GM10847 (cell line): ENCODE measurements around the gene BNC2.

Experiments used
- POLR2A ChIP-seq: IDR thresholded peaks from 2 replicates; pipeline ENCODE4 v1.6.1; 2011; ENCODE audit not compliant: insufficient read length; ENCODE audit errors: extremely low read depth

BNC2 gene

GRCh38 chr9:16870596-16871335, at the start of gene BNC2:
TSS of gene BNC2 (minus strand) at chr9:16870670. CDS start at chr9:16870648, 22 bp downstream.
- no peak for TF ChIP-seq POLR2A

GRCh38 chr9:16918920-16919319, 48.5 kb upstream of the BNC2 start:
- no peak for TF ChIP-seq POLR2A

- no peak for TF ChIP-seq POLR2A
Measured at GRCh38 chr9:16915126-16915831, 44.8 kb upstream of the BNC2 start.

- no peak for TF ChIP-seq POLR2A
Measured at GRCh38 chr9:16912197-16912596, 41.7 kb upstream of the BNC2 start.

GRCh38 chr9:16904655-16905054, 34.2 kb upstream of the BNC2 start:
- no peak for TF ChIP-seq POLR2A

GRCh38 chr9:16901590-16901989, 31.1 kb upstream of the BNC2 start:
- no peak for TF ChIP-seq POLR2A

GRCh38 chr9:16899606-16900005, 29.1 kb upstream of the BNC2 start:
- TF ChIP-seq POLR2A: no peak

- TF ChIP-seq POLR2A: no peak
Measured at GRCh38 chr9:16898464-16898863, 28.0 kb upstream of the BNC2 start.

- no peak for TF ChIP-seq POLR2A
Measured at GRCh38 chr9:16888594-16888993, 18.1 kb upstream of the BNC2 start.

- TF ChIP-seq POLR2A: no peak
Measured at GRCh38 chr9:16885931-16886330, 15.5 kb upstream of the BNC2 start.

GRCh38 chr9:16884952-16885513, 14.6 kb upstream of the BNC2 start:
- no peak for TF ChIP-seq POLR2A

- TF ChIP-seq POLR2A: no peak
Measured at GRCh38 chr9:16884373-16884772, 13.9 kb upstream of the BNC2 start.

GRCh38 chr9:16883586-16883985, 13.1 kb upstream of the BNC2 start:
- no peak for TF ChIP-seq POLR2A

GRCh38 chr9:16879416-16879815, 8.9 kb upstream of the BNC2 start:
- no peak for TF ChIP-seq POLR2A

GRCh38 chr9:16877256-16877655, 6.8 kb upstream of the BNC2 start:
- TF ChIP-seq POLR2A: no peak

GRCh38 chr9:16873126-16873802, 2.8 kb upstream of the BNC2 start:
- no peak for TF ChIP-seq POLR2A
